ENCODE results near the gene LRRIQ3. TPM values are rescaled to one million over a fixed set of nuclear protein-coding genes. Genes with fewer than 3 reads are reported as not detected.
"Not testable (repeated sequence)": the region's sequence is repeated elsewhere in the genome, so short reads cannot be mapped to it uniquely, and the experiment has no call there.

Gene LRRIQ3
- polyA plus RNA-seq, 3 donors: 0.08 to 0.35 TPM; not detected in 1

DNA sequence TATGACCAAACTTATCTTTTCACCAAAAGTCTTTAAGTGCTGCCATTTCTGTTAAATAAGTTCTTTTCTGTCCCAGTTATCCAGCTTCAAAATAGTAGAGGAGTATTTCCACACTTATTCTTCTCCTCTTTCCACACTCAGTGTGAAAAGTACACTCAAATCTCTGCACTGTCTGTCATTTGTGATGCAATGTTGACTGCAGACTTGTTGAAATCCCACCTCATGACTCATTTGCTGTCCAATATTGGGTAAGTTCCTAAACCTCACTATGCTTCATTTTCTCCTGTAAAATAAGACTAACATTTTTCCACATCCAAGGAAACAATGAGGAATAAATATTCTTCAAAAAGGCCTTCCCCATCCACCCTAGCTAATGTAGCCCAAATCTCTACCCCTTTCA lies 17.5 kb downstream of the LRRIQ3 start:
- no peak overlapping the region for H3K4me3 ChIP-seq (replicated peaks in 1 of 3; ENCODE audit: low read depth in 2 of 3, low read length in 3 of 3)
- H3K4me1 Mint-ChIP-seq: peaks cover 4% of the 10 kb centered on the region
- no peak overlapping the region for H3K4me3 Mint-ChIP-seq
- no peak overlapping the region for H3K9ac ChIP-seq (ENCODE audit: insufficient read depth, low read length, poor library complexity, severe bottlenecking)
- H3K27ac Mint-ChIP-seq: peak overlapping the region in 1 of 7 donors; percentile 5
- intact Hi-C loops (cut with micrococcal nuclease): no loop called here
- no peaks in the 10 kb centered on the region for H3K27me3 Mint-ChIP-seq (ENCODE audit: low read depth in 3 of 3)
- H3K9me3 Mint-ChIP-seq: peaks cover 0 to 6% (median 2%) of the 10 kb centered on the region in 7 donors
- H4K20me1 ChIP-seq (ENCODE audit: insufficient read depth, low read length): no peaks in the 10 kb centered on the region
- H2AFZ ChIP-seq (ENCODE audit: insufficient read depth, low read depth, low read length, poor library complexity, severe bottlenecking): no peak overlapping the region
- TF ChIP-seq, protein P1, sequence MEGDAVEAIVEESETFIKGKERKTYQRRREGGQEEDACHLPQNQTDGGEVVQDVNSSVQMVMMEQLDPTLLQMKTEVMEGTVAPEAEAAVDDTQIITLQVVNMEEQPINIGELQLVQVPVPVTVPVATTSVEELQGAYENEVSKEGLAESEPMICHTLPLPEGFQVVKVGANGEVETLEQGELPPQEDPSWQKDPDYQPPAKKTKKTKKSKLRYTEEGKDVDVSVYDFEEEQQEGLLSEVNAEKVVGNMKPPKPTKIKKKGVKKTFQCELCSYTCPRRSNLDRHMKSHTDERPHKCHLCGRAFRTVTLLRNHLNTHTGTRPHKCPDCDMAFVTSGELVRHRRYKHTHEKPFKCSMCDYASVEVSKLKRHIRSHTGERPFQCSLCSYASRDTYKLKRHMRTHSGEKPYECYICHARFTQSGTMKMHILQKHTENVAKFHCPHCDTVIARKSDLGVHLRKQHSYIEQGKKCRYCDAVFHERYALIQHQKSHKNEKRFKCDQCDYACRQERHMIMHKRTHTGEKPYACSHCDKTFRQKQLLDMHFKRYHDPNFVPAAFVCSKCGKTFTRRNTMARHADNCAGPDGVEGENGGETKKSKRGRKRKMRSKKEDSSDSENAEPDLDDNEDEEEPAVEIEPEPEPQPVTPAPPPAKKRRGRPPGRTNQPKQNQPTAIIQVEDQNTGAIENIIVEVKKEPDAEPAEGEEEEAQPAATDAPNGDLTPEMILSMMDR (IDR thresholded peaks at IDR 0.05): no peak
- no peaks in the 10 kb centered on the region for H3K27me3 ChIP-seq (ENCODE audit: control insufficient read depth in 2 of 2, insufficient read depth in 2 of 2, low read length in 2 of 2)
- no peaks in the 10 kb centered on the region for H3K4me1 ChIP-seq (ENCODE audit: control insufficient read depth in 1 of 2, insufficient read depth in 2 of 2, low read length in 2 of 2)
- DNase-seq: peak in 2 of 3 donors; percentile 13 to 43
- no peaks in the 10 kb centered on the region for H3K36me3 ChIP-seq (replicated peaks in 1 of 2; ENCODE audit: control insufficient read depth in 1 of 2, insufficient read depth in 2 of 2, low read length in 2 of 2)
- no peak overlapping the region for H3K4me2 ChIP-seq (replicated peaks; ENCODE audit: extremely low read depth, low read length, poor library complexity, severe bottlenecking)
- no peaks in the 10 kb centered on the region for H3K9me3 ChIP-seq (replicated peaks in 1 of 2; ENCODE audit: control insufficient read depth in 1 of 2, insufficient read depth in 1 of 2, low read length in 2 of 2)
- no peaks in the 10 kb centered on the region for H3K79me2 ChIP-seq (ENCODE audit: insufficient read depth, low read length)
- H3K36me3 Mint-ChIP-seq: no peaks in the 10 kb centered on the region
- no peak overlapping the region for H3K27ac ChIP-seq (ENCODE audit: low read depth in 1 of 2, low read length in 2 of 2)

DNA sequence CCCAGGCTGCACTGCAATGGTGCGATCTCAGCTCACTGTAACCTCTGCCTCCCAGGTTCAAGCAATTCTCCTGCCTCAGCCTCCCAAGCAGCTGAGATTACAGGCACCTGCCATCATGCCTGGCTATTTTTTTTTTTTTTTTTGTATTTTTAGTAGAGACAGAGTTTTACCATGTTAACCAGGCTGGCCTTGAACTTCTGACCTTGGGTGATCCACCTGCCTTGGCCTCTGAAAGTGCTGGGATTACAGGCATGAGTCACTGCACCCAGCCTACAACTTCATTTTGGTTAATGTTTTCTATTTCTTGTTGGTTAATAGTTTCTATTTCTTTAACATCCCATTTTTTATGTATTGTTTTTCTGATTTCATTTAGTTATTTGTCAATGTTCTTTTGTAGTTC lies 23.6 kb downstream of the LRRIQ3 start:
- not testable (repeated sequence) for H2AFZ ChIP-seq (ENCODE audit: insufficient read depth, low read depth, low read length, poor library complexity, severe bottlenecking)
- WGBS (ENCODE audit: insufficient coverage): no CpG with 5 or more reads among the region's 1 CpG

More for the DNA sequence above, 23.6 kb downstream of the LRRIQ3 start:
- H3K79me2 ChIP-seq (ENCODE audit: insufficient read depth, low read length); H3K27ac ChIP-seq (ENCODE audit: low read depth in 1 of 2, low read length in 2 of 2); H3K9me3 ChIP-seq (replicated peaks in 1 of 2; ENCODE audit: control insufficient read depth in 1 of 2, insufficient read depth in 1 of 2, low read length in 2 of 2); DNase-seq; H3K27ac Mint-ChIP-seq; H3K36me3 Mint-ChIP-seq; H3K9ac ChIP-seq (ENCODE audit: insufficient read depth, low read length, poor library complexity, severe bottlenecking); H3K27me3 Mint-ChIP-seq (ENCODE audit: low read depth in 3 of 3); H3K4me3 ChIP-seq (replicated peaks in 1 of 3; ENCODE audit: low read depth in 2 of 3, low read length in 3 of 3); H3K27me3 ChIP-seq (ENCODE audit: control insufficient read depth in 2 of 2, insufficient read depth in 2 of 2, low read length in 2 of 2); H3K36me3 ChIP-seq (replicated peaks in 1 of 2; ENCODE audit: control insufficient read depth in 1 of 2, insufficient read depth in 2 of 2, low read length in 2 of 2); H4K20me1 ChIP-seq (ENCODE audit: insufficient read depth, low read length); intact Hi-C loops (cut with micrococcal nuclease); H3K4me3 Mint-ChIP-seq; H3K4me2 ChIP-seq (replicated peaks; ENCODE audit: extremely low read depth, low read length, poor library complexity, severe bottlenecking); H3K4me1 ChIP-seq (ENCODE audit: control insufficient read depth in 1 of 2, insufficient read depth in 2 of 2, low read length in 2 of 2); H3K4me1 Mint-ChIP-seq: not testable (repeated sequence)
- H3K9me3 Mint-ChIP-seq: peaks cover 4 to 20% (median 13%) of the 10 kb centered on the region in 7 donors

All from CD14-positive monocyte (primary cell).